Ecto neural progenitor cell (in vitro differentiated cells): ENCODE results near the gene DEPDC1B.
"Not testable (repeated sequence)": the region's sequence is repeated elsewhere in the genome, so short reads cannot be mapped to it uniquely, and the experiment has no call there.

ENCODE experiments used
- DNase-seq: peaks from one replicate; pipeline ENCODE4 v3.0.0-alpha.2; 2018; ENCODE audit warnings: low spot score

Gene DEPDC1B

GRCh38 chr5:60648175-60648574 lies 51.8 kb downstream of the DEPDC1B start:
- no peak for DNase-seq

GRCh38 chr5:60640901-60641300 lies 59.1 kb downstream of the DEPDC1B start:
- no peak for DNase-seq

- DNase-seq: no peak
Observed at GRCh38 chr5:60639544-60639943, 60.4 kb downstream of the DEPDC1B start.

GRCh38 chr5:60638300-60638699 lies 61.7 kb downstream of the DEPDC1B start:
- no peak for DNase-seq

GRCh38 chr5:60636644-60637043 lies 63.3 kb downstream of the DEPDC1B start:
- DNase-seq: no peak

GRCh38 chr5:60636001-60636400 lies 64.0 kb downstream of the DEPDC1B start:
- no peak for DNase-seq

GRCh38 chr5:60634051-60634450 lies 65.9 kb downstream of the DEPDC1B start:
- no peak for DNase-seq

GRCh38 chr5:60633341-60633740 lies 66.6 kb downstream of the DEPDC1B start:
- DNase-seq: no peak

- no peak for DNase-seq
Observed at GRCh38 chr5:60632153-60632552, 67.8 kb downstream of the DEPDC1B start.

GRCh38 chr5:60630836-60631235 lies 69.1 kb downstream of the DEPDC1B start:
- no peak for DNase-seq

GRCh38 chr5:60630179-60630578 lies 69.8 kb downstream of the DEPDC1B start:
- DNase-seq: no peak

GRCh38 chr5:60624875-60625274 lies 75.1 kb downstream of the DEPDC1B start:
- not testable (repeated sequence) for DNase-seq

GRCh38 chr5:60620752-60621151 lies 79.2 kb downstream of the DEPDC1B start:
- DNase-seq: not testable (repeated sequence)

- DNase-seq: no peak
Observed at GRCh38 chr5:60613826-60614225, 86.1 kb downstream of the DEPDC1B start.

GRCh38 chr5:60611099-60611740 lies 88.7 kb downstream of the DEPDC1B start:
- DNase-seq: no peak

GRCh38 chr5:60604771-60605170 lies 95.2 kb downstream of the DEPDC1B start:
- no peak for DNase-seq

GRCh38 chr5:60598424-60598823 lies 101.5 kb downstream of the DEPDC1B start:
- no peak for DNase-seq

- DNase-seq: no peak
Observed at GRCh38 chr5:60597572-60598320, 102.2 kb downstream of the DEPDC1B start.

GRCh38 chr5:60594715-60595477 lies 105.1 kb downstream of the DEPDC1B start:
- no peak for DNase-seq

GRCh38 chr5:60590172-60590571 lies 109.8 kb downstream of the DEPDC1B start:
- DNase-seq: no peak

GRCh38 chr5:60587312-60587711 lies 112.7 kb downstream of the DEPDC1B start:
- not testable (repeated sequence) for DNase-seq

GRCh38 chr5:60586307-60586901 lies 113.6 kb downstream of the DEPDC1B start:
- DNase-seq: no peak

GRCh38 chr5:60585618-60586017 lies 114.3 kb downstream of the DEPDC1B start:
- DNase-seq: no peak
